Germinal center (tissue), 1 donor: ENCODE measurements around the gene CSNK1A1.
"Not testable (repeated sequence)": the region's sequence is repeated elsewhere in the genome, so short reads cannot be mapped to it uniquely, and the experiment has no call there.

Experiments used
- DNase-seq: peaks from one replicate; pipeline ENCODE4 v3.0.0; 2012; ENCODE audit warnings: mixed read lengths, low spot score

Gene CSNK1A1

GRCh38 chr5:149456597-149457392 is 94.4 kb downstream of the CSNK1A1 start:
- DNase-seq, result no peak

- DNase-seq, result no peak
Measured at GRCh38 chr5:149455889-149456409, 95.3 kb downstream of the CSNK1A1 start.

- no peak for DNase-seq
Measured at GRCh38 chr5:149453618-149454415, 97.4 kb downstream of the CSNK1A1 start.

GRCh38 chr5:149452665-149453617 is 98.3 kb downstream of the CSNK1A1 start:
- DNase-seq, result no peak

GRCh38 chr5:149452007-149452664 is 99.1 kb downstream of the CSNK1A1 start:
- DNase-seq, result no peak

GRCh38 chr5:149450199-149450598 is 101.0 kb downstream of the CSNK1A1 start:
- no peak for DNase-seq

- DNase-seq, result no peak
Measured at GRCh38 chr5:149448831-149449714, 102.2 kb downstream of the CSNK1A1 start.

GRCh38 chr5:149448431-149448830 is 102.8 kb downstream of the CSNK1A1 start:
- no peak for DNase-seq

GRCh38 chr5:149447373-149448367 is 103.6 kb downstream of the CSNK1A1 start:
- no peak for DNase-seq

GRCh38 chr5:149446794-149447193 is 104.4 kb downstream of the CSNK1A1 start:
- not testable (repeated sequence) for DNase-seq

GRCh38 chr5:149445739-149446369 is 105.4 kb downstream of the CSNK1A1 start:
- no peak for DNase-seq

GRCh38 chr5:149445343-149445738 is 105.9 kb downstream of the CSNK1A1 start:
- no peak for DNase-seq

- DNase-seq, result not testable (repeated sequence)
Measured at GRCh38 chr5:149444430-149444829, 106.8 kb downstream of the CSNK1A1 start.

- DNase-seq, result no peak
Measured at GRCh38 chr5:149443210-149443609, 108.0 kb downstream of the CSNK1A1 start.

GRCh38 chr5:149442563-149443182 is 108.6 kb downstream of the CSNK1A1 start:
- peak; percentile 74 for DNase-seq
